ENCODE results near the gene TKT. TPM values are rescaled to one million over a fixed set of nuclear protein-coding genes. Genes with fewer than 3 reads are reported as not detected.
"Not testable (repeated sequence)": the region's sequence is repeated elsewhere in the genome, so short reads cannot be mapped to it uniquely, and the experiment has no call there.

TKT gene
- polyA plus RNA-seq, 2 of the 4 experiments (the other 2 are of a cell fraction) = 628 to 1,457 TPM

DNA sequence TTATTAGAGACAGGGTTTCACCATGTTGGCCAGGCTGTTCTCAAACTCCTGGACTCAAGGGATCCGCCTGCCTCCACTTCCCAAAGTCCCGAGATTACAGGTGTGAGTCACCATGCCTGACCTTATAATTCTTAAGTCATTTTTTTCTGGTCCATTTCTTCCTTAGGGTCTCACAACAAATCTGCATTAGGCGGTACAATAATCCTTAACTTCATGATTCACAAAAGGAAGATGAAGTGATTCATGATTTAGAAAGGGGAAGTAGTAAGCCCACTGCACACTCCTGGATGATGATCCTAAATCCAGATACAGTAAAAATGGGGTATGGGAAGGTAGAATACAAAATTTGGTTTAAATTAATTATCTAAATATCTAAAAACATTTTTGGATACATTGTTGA lies 45.0 kb upstream of the TKT start:
- ChIA-PET POLR2A (no interaction called here), CTCF (interaction anchor here (1.3 to 1.9 kb wide), 3 partner anchors 11 to 20 kb away, joined by 5 to 6 read pairs (median 5); no protein-coding TSS in a partner anchor)
- no peak for ATAC-seq
- FAIRE-seq = no peak
- Histone ChIP-seq H3K4me1 (peaks cover 8% of the 10 kb centered on the region; the same call in 2 of the 3 replicates), H3K4me2 (no peak overlapping the region), H3K9me3 (no peaks in the 10 kb centered on the region), H3K27ac (no peak overlapping the region), H3K4me3 (no peak overlapping the region)
- no peak for DNase-seq (ENCODE audit: low read depth in 1 of 2, low spot score in 1 of 2)
- WGBS (ENCODE audit: missing lambda C conversion rate) = 95% methylated on average over 3 of the region's 3 CpGs
- TF ChIP-seq NPAS2 (CRISPR knock-in tag; IDR thresholded peaks at IDR 0.05; ENCODE audit: borderline replicate concordance) = no peak
- TF ChIP-seq SMC3 (IDR thresholded peaks at IDR 0.05) = no peak
- no peak for TF ChIP-seq FOXS1 (CRISPR knock-in tag; IDR thresholded peaks at IDR 0.05)

DNA sequence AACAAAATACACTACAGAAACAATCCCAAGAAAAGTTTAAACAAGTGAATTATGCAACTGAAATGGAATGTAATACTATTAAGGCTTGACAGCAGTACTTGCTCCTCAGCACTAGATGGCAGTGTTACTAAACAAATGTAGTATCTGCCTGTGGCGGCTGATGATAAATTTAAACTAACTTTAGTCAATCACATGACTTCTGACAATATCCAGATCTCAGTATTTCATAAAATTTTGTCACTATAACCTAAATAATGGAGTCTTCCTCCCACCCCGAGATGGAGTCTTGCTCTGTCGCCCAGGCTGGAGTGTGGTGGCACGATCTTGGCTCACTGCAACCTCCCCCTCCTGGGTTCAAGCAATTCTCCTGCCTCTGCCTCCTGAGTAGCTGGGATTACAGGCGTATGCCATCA lies 43.8 kb upstream of the TKT start:
- H3K9me3 ChIP-seq, POLR2A ChIA-PET, FAIRE-seq, H3K4me1 ChIP-seq, H3K4me3 ChIP-seq, H3K4me2 ChIP-seq: not testable (repeated sequence)
- DNase-seq (ENCODE audit: low read depth in 1 of 2, low spot score in 1 of 2) (peak; percentile 28 to 54), ATAC-seq (peak; percentile 81 to 87; a peak in 5 of 6 replicates)
- 59% methylated on average over 5 of the region's 5 CpGs for WGBS (ENCODE audit: missing lambda C conversion rate)
- TF ChIP-seq CEBPB (IDR thresholded peaks at IDR 0.05) (peak; percentile 53 to 65; a peak in 3 of 4 replicates), SMC3 (IDR thresholded peaks at IDR 0.05) (peak; percentile 68), RAD21 (conservative IDR thresholded peaks at IDR 0.05 in 1 of 2, IDR thresholded peaks at IDR 0.05 in 1 of 2) (peak; percentile 79 to 83)
- TF ChIP-seq, protein P1, sequence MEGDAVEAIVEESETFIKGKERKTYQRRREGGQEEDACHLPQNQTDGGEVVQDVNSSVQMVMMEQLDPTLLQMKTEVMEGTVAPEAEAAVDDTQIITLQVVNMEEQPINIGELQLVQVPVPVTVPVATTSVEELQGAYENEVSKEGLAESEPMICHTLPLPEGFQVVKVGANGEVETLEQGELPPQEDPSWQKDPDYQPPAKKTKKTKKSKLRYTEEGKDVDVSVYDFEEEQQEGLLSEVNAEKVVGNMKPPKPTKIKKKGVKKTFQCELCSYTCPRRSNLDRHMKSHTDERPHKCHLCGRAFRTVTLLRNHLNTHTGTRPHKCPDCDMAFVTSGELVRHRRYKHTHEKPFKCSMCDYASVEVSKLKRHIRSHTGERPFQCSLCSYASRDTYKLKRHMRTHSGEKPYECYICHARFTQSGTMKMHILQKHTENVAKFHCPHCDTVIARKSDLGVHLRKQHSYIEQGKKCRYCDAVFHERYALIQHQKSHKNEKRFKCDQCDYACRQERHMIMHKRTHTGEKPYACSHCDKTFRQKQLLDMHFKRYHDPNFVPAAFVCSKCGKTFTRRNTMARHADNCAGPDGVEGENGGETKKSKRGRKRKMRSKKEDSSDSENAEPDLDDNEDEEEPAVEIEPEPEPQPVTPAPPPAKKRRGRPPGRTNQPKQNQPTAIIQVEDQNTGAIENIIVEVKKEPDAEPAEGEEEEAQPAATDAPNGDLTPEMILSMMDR (IDR thresholded peaks at IDR 0.05) = peak; percentile 75
- CTCF ChIA-PET = interaction anchor here (0.7 to 1.9 kb wide), 14 partner anchors 8 to 686 kb away, joined by 3 to 11 read pairs (median 5); no protein-coding TSS in a partner anchor
- peak overlapping the region; percentile 29 to 74; a peak in 3 of 6 replicates for H3K27ac ChIP-seq

DNA sequence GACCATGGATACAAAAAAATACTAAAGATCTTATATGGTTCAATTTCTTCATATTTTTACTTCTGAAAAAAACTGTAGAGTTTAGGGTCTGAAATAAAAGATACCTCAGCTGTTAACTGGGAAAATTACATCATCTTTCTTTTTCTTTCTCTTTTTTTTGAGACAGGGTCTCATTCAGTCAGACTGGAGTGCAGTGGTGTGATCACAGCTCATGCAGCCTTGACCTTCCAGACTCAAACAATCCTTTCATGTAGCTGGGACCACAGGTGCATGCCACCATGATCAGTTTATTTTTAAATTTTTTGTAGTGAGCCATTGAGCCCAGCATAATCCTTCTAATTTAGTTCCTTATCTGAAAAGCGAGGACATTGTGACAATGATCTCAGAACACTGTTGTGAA lies 39.6 kb upstream of the TKT start:
- no peak for DNase-seq (ENCODE audit: low read depth in 1 of 2, low spot score in 1 of 2)
- no peak for ATAC-seq
- TF ChIP-seq EHF (CRISPR knock-in tag; IDR thresholded peaks at IDR 0.05) (no peak), ZNF302 (CRISPR knock-in tag; IDR thresholded peaks at IDR 0.05) (no peak), EP300 (IDR thresholded peaks at IDR 0.05) (no peak), MAFK (IDR thresholded peaks at IDR 0.05; ENCODE audit: partially characterized antibody) (no peak), HOXB5 (CRISPR knock-in tag; IDR thresholded peaks at IDR 0.05) (no peak), RFX5 (IDR thresholded peaks at IDR 0.05) (no peak), RNF2 (IDR thresholded peaks at IDR 0.05; ENCODE audit: borderline replicate concordance, low read depth) (no peak), RCOR1 (IDR thresholded peaks at IDR 0.05; ENCODE audit: low read depth, low read length) (no peak), ZSCAN20 (CRISPR knock-in tag; IDR thresholded peaks at IDR 0.05) (no peak), NPAS2 (CRISPR knock-in tag; IDR thresholded peaks at IDR 0.05; ENCODE audit: borderline replicate concordance) (no peak), GATA3 (IDR thresholded peaks at IDR 0.05; ENCODE audit: borderline replicate concordance) (no peak), MYC (IDR thresholded peaks at IDR 0.05; ENCODE audit: borderline replicate concordance, low read length) (no peak)
- TF ChIP-seq, protein P2, sequence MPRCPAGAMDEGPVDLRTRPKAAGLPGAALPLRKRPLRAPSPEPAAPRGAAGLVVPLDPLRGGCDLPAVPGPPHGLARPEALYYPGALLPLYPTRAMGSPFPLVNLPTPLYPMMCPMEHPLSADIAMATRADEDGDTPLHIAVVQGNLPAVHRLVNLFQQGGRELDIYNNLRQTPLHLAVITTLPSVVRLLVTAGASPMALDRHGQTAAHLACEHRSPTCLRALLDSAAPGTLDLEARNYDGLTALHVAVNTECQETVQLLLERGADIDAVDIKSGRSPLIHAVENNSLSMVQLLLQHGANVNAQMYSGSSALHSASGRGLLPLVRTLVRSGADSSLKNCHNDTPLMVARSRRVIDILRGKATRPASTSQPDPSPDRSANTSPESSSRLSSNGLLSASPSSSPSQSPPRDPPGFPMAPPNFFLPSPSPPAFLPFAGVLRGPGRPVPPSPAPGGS (IDR thresholded peaks at IDR 0.05) = no peak
- TF ChIP-seq, protein P3, sequence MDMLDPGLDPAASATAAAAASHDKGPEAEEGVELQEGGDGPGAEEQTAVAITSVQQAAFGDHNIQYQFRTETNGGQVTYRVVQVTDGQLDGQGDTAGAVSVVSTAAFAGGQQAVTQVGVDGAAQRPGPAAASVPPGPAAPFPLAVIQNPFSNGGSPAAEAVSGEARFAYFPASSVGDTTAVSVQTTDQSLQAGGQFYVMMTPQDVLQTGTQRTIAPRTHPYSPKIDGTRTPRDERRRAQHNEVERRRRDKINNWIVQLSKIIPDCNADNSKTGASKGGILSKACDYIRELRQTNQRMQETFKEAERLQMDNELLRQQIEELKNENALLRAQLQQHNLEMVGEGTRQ (IDR thresholded peaks at IDR 0.05) = no peak
- TF ChIP-seq, protein P4, sequence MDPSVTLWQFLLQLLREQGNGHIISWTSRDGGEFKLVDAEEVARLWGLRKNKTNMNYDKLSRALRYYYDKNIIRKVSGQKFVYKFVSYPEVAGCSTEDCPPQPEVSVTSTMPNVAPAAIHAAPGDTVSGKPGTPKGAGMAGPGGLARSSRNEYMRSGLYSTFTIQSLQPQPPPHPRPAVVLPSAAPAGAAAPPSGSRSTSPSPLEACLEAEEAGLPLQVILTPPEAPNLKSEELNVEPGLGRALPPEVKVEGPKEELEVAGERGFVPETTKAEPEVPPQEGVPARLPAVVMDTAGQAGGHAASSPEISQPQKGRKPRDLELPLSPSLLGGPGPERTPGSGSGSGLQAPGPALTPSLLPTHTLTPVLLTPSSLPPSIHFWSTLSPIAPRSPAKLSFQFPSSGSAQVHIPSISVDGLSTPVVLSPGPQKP (IDR thresholded peaks at IDR 0.05; ENCODE audit: low read depth, low read length) = no peak
- Histone ChIP-seq H3K27ac (no peak overlapping the region), H3K9me3 (no peaks in the 10 kb centered on the region), H3K4me3 (no peak overlapping the region), H3K4me1 (peaks cover 8% of the 10 kb centered on the region; the same call in 2 of the 3 replicates), H3K4me2 (no peak overlapping the region)
- CTCF ChIA-PET = interaction anchor here (0.6 to 1.1 kb wide), 4 partner anchors 11 to 105 kb away, joined by 3 read pairs; no protein-coding TSS in a partner anchor
- POLR2A ChIA-PET = no interaction called here
- WGBS (ENCODE audit: missing lambda C conversion rate) = 95% methylated on average over 1 of the region's 1 CpG
- no peak for FAIRE-seq

All from A549 (cell line).